ENCODE results near the gene OR5W2.
"Not testable (repeated sequence)": the region's sequence is repeated elsewhere in the genome, so short reads cannot be mapped to it uniquely, and the experiment has no call there.

DNA sequence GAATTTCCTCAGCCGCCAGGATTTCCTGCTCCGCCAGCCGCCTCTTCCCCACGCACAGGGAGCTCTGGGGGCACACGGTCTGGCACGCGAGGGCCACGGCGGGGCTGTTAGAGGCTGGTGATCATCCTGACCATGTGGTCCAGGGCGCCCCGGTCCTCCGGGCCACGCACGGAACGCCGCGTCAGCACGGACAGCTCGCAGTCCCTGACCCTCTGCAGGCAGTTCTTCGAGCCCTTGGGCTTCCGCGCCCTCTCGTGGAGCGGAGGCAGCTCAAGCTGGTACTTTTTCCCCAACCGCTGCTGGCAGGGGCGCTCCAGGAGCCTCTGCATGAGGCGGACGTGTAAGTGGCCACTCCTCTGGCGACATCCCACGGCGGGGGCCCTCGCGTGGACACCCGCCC is 41.2 kb downstream of the OR5W2 start:
- TF ChIP-seq, protein P1, sequence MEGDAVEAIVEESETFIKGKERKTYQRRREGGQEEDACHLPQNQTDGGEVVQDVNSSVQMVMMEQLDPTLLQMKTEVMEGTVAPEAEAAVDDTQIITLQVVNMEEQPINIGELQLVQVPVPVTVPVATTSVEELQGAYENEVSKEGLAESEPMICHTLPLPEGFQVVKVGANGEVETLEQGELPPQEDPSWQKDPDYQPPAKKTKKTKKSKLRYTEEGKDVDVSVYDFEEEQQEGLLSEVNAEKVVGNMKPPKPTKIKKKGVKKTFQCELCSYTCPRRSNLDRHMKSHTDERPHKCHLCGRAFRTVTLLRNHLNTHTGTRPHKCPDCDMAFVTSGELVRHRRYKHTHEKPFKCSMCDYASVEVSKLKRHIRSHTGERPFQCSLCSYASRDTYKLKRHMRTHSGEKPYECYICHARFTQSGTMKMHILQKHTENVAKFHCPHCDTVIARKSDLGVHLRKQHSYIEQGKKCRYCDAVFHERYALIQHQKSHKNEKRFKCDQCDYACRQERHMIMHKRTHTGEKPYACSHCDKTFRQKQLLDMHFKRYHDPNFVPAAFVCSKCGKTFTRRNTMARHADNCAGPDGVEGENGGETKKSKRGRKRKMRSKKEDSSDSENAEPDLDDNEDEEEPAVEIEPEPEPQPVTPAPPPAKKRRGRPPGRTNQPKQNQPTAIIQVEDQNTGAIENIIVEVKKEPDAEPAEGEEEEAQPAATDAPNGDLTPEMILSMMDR (IDR thresholded peaks at IDR 0.05; ENCODE audit: poor library complexity), result not testable (repeated sequence)
- not testable (repeated sequence) for TF ChIP-seq EZH2phosphoT487 (IDR thresholded peaks at IDR 0.05; ENCODE audit: low read depth, severe bottlenecking, unreplicated experiment); EZH2 (IDR thresholded peaks at IDR 0.05; ENCODE audit: borderline replicate concordance)
